ENCODE measurements around the gene ATP6V0E1. TPM values are rescaled to one million over a fixed set of nuclear protein-coding genes. Genes with fewer than 3 reads are reported as not detected.
A peak's percentile ranks its signal among the peaks of the same experiment; 100 is the strongest.

Gene ATP6V0E1
- total and polyA plus RNA-seq, 4 donors: 113 to 502 (median 353) TPM

GRCh38 chr5:172958331-172959046 is 25.1 kb upstream of the ATP6V0E1 start:
- Histone ChIP-seq H3K9ac (ENCODE audit: insufficient read depth in 1 of 2, low read length in 2 of 2) (peak overlapping the region in 1 of 2 donors; percentile 26), H3K9me3 (ENCODE audit: control insufficient read depth in 4 of 4, insufficient read depth in 3 of 4, low read length in 3 of 4) (no peaks in the 10 kb centered on the region), H3K4me1 (ENCODE audit: control insufficient read depth in 5 of 5, insufficient read depth in 5 of 5, low read length in 5 of 5) (peaks cover 0 to 11% (median 8%) of the 10 kb centered on the region in 5 donors), H3K4me3 (peak overlapping the region; percentile 58), H3K27me3 (ENCODE audit: control insufficient read depth in 3 of 3, insufficient read depth in 3 of 3, low read length in 2 of 3) (no peaks in the 10 kb centered on the region), H3K36me3 (ENCODE audit: control insufficient read depth in 4 of 4, insufficient read depth in 4 of 4, low read length in 4 of 4) (peaks cover 0 to 11% (median 2%) of the 10 kb centered on the region in 4 donors), H3K27ac (ENCODE audit: low read depth in 1 of 2, low read length in 1 of 2) (peak overlapping the region in 1 of 2 donors; percentile 71)
- 2 to 3% methylated on average over 45 to 54 of the region's 54 CpGs for WGBS, 2 donors
- TF ChIP-seq, protein P1, sequence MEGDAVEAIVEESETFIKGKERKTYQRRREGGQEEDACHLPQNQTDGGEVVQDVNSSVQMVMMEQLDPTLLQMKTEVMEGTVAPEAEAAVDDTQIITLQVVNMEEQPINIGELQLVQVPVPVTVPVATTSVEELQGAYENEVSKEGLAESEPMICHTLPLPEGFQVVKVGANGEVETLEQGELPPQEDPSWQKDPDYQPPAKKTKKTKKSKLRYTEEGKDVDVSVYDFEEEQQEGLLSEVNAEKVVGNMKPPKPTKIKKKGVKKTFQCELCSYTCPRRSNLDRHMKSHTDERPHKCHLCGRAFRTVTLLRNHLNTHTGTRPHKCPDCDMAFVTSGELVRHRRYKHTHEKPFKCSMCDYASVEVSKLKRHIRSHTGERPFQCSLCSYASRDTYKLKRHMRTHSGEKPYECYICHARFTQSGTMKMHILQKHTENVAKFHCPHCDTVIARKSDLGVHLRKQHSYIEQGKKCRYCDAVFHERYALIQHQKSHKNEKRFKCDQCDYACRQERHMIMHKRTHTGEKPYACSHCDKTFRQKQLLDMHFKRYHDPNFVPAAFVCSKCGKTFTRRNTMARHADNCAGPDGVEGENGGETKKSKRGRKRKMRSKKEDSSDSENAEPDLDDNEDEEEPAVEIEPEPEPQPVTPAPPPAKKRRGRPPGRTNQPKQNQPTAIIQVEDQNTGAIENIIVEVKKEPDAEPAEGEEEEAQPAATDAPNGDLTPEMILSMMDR (IDR thresholded peaks at IDR 0.05; ENCODE audit: control extremely low read depth, extremely low read depth): no peak
- DNase-seq (peak; percentile 48 to 69 (median 49)), ATAC-seq (ENCODE audit: insufficient read depth, low FRiP score) (peak; percentile 87)

GRCh38 chr5:172959824-172960799 is 23.5 kb upstream of the ATP6V0E1 start:
- DNase-seq: no peak
- peaks cover 0 to 11% (median 6%) of the 10 kb centered on the region in 4 donors for H3K36me3 ChIP-seq (ENCODE audit: control insufficient read depth in 4 of 4, insufficient read depth in 4 of 4, low read length in 4 of 4)
- H3K27me3 ChIP-seq (ENCODE audit: control insufficient read depth in 3 of 3, insufficient read depth in 3 of 3, low read length in 2 of 3): no peaks in the 10 kb centered on the region
- no peaks in the 10 kb centered on the region for H3K9me3 ChIP-seq (ENCODE audit: control insufficient read depth in 4 of 4, insufficient read depth in 3 of 4, low read length in 3 of 4)
- no peak for ATAC-seq (ENCODE audit: insufficient read depth, low FRiP score)
- H3K4me3 ChIP-seq: peak overlapping the region; percentile 88
- peaks cover 0 to 11% (median 8%) of the 10 kb centered on the region in 5 donors for H3K4me1 ChIP-seq (ENCODE audit: control insufficient read depth in 5 of 5, insufficient read depth in 5 of 5, low read length in 5 of 5)
- peak overlapping the region; percentile 71 to 94 for H3K27ac ChIP-seq (ENCODE audit: low read depth in 1 of 2, low read length in 1 of 2)
- H3K9ac ChIP-seq (ENCODE audit: insufficient read depth in 1 of 2, low read length in 2 of 2): peak overlapping the region; percentile 89 to 98
- TF ChIP-seq, protein P1 (IDR thresholded peaks at IDR 0.05; ENCODE audit: control extremely low read depth, extremely low read depth): no peak
- 13% methylated on average over 28 of the region's 28 CpGs for WGBS, 2 donors

DNA sequence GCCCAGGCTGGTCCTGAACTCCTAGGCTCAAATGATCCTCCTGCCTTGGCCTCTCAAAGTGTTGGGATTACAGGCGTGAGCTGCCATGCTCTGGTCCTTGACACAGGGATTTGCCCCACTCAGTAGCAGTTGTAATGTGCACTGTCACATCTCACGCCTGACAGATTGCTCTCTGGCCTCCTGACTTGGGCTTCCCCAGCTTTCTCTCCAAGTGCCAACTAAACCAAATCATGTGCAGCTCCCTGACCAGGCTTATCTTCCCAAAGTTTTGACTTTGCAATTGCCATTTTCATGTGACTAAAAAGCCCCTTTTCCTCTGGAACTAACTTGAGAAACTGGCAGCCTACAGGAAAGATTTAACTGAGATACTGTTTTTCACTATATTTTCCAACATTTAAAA is 13.7 kb upstream of the ATP6V0E1 start:
- no peak for DNase-seq
- H3K9ac ChIP-seq (ENCODE audit: insufficient read depth in 1 of 2, low read length in 2 of 2): no peak overlapping the region

More for the DNA sequence above, 13.7 kb upstream of the ATP6V0E1 start:
- Histone ChIP-seq H3K36me3 (ENCODE audit: control insufficient read depth in 4 of 4, insufficient read depth in 4 of 4, low read length in 4 of 4) (peaks cover 3 to 12% (median 7%) of the 10 kb centered on the region in 4 donors), H3K27ac (ENCODE audit: low read depth in 1 of 2, low read length in 1 of 2) (peak overlapping the region in 1 of 2 donors; percentile 28), H3K9me3 (ENCODE audit: control insufficient read depth in 4 of 4, insufficient read depth in 3 of 4, low read length in 3 of 4) (no peaks in the 10 kb centered on the region), H3K27me3 (ENCODE audit: control insufficient read depth in 3 of 3, insufficient read depth in 3 of 3, low read length in 2 of 3) (no peaks in the 10 kb centered on the region), H3K4me3 (no peak overlapping the region), H3K4me1 (ENCODE audit: control insufficient read depth in 5 of 5, insufficient read depth in 5 of 5, low read length in 5 of 5) (no peaks in the 10 kb centered on the region)
- TF ChIP-seq, protein P1 (IDR thresholded peaks at IDR 0.05; ENCODE audit: control extremely low read depth, extremely low read depth): no peak
- ATAC-seq (ENCODE audit: insufficient read depth, low FRiP score): no peak
- WGBS, 2 donors: 86 to 97% methylated on average over 2 of the region's 2 CpGs
